ENCODE results near the gene TSPAN15. TPM values are rescaled to one million over a fixed set of nuclear protein-coding genes. Genes with fewer than 3 reads are reported as not detected.
A peak's percentile ranks its signal among the peaks of the same experiment; 100 is the strongest.
"Not testable (repeated sequence)": the region's sequence is repeated elsewhere in the genome, so short reads cannot be mapped to it uniquely, and the experiment has no call there.

Gene TSPAN15
- total RNA-seq, 1 experiment from 2014 or later: 2.0 TPM

- DNase-seq (ENCODE audit: low read depth): no peak
These were observed 50.4 kb downstream of the TSPAN15 start for GRCh38 chr10:69501657-69502056.

- DNase-seq (ENCODE audit: low read depth): no peak
These were observed 51.3 kb downstream of the TSPAN15 start for GRCh38 chr10:69502589-69502988.

- DNase-seq (ENCODE audit: low read depth): no peak
These were observed 52.0 kb downstream of the TSPAN15 start for GRCh38 chr10:69503001-69503895.

GRCh38 chr10:69503896-69504265, 52.6 kb downstream of the TSPAN15 start:
- no peak for DNase-seq (ENCODE audit: low read depth)

GRCh38 chr10:69504576-69505250, 53.4 kb downstream of the TSPAN15 start:
- DNase-seq (ENCODE audit: low read depth): no peak

GRCh38 chr10:69505636-69506318, 54.5 kb downstream of the TSPAN15 start:
- no peak for DNase-seq (ENCODE audit: low read depth)

GRCh38 chr10:69506487-69506833, 55.2 kb downstream of the TSPAN15 start:
- no peak for DNase-seq (ENCODE audit: low read depth)

GRCh38 chr10:69506834-69507713, 55.8 kb downstream of the TSPAN15 start:
- no peak for DNase-seq (ENCODE audit: low read depth)

- DNase-seq (ENCODE audit: low read depth): no peak
These were observed 57.6 kb downstream of the TSPAN15 start for GRCh38 chr10:69508738-69509340.

GRCh38 chr10:69512901-69513300, 61.6 kb downstream of the TSPAN15 start:
- DNase-seq (ENCODE audit: low read depth): peak; percentile 20

- no peak for DNase-seq (ENCODE audit: low read depth)
These were observed 62.4 kb downstream of the TSPAN15 start for GRCh38 chr10:69513617-69514016.

- peak; percentile 51 for DNase-seq (ENCODE audit: low read depth)
These were observed 64.5 kb downstream of the TSPAN15 start for GRCh38 chr10:69515699-69516259.

GRCh38 chr10:69516316-69516715, 65.1 kb downstream of the TSPAN15 start:
- DNase-seq (ENCODE audit: low read depth): peak; percentile 15

GRCh38 chr10:69516796-69517195, 65.5 kb downstream of the TSPAN15 start:
- DNase-seq (ENCODE audit: low read depth): no peak

- DNase-seq (ENCODE audit: low read depth): no peak
These were observed 66.1 kb downstream of the TSPAN15 start for GRCh38 chr10:69517271-69517848.

GRCh38 chr10:69527961-69528360, 76.7 kb downstream of the TSPAN15 start:
- DNase-seq (ENCODE audit: low read depth): no peak

GRCh38 chr10:69533658-69534057, 82.4 kb downstream of the TSPAN15 start:
- DNase-seq (ENCODE audit: low read depth): no peak

GRCh38 chr10:69536521-69536920, 85.3 kb downstream of the TSPAN15 start:
- DNase-seq (ENCODE audit: low read depth): not testable (repeated sequence)

- no peak for DNase-seq (ENCODE audit: low read depth)
These were observed 86.2 kb downstream of the TSPAN15 start for GRCh38 chr10:69537449-69537848.

GRCh38 chr10:69538461-69538860, 87.2 kb downstream of the TSPAN15 start:
- DNase-seq (ENCODE audit: low read depth): no peak

Measured in LHCN-M2 (cell line).